NCI-H2107 treated with DMSO at 0.1 percent for 48 hours (cell line): Measurements from ENCODE around the gene FAM120B.
"Not testable (repeated sequence)": the region's sequence is repeated elsewhere in the genome, so short reads cannot be mapped to it uniquely, and the experiment has no call there.

Source experiments
- DNase-seq: peaks from one replicate; lab custom pipeline; 2025; ENCODE audit not compliant: unreplicated experiment; lab: John Stamatoyannopoulos, UW

FAM120B gene

DNA sequence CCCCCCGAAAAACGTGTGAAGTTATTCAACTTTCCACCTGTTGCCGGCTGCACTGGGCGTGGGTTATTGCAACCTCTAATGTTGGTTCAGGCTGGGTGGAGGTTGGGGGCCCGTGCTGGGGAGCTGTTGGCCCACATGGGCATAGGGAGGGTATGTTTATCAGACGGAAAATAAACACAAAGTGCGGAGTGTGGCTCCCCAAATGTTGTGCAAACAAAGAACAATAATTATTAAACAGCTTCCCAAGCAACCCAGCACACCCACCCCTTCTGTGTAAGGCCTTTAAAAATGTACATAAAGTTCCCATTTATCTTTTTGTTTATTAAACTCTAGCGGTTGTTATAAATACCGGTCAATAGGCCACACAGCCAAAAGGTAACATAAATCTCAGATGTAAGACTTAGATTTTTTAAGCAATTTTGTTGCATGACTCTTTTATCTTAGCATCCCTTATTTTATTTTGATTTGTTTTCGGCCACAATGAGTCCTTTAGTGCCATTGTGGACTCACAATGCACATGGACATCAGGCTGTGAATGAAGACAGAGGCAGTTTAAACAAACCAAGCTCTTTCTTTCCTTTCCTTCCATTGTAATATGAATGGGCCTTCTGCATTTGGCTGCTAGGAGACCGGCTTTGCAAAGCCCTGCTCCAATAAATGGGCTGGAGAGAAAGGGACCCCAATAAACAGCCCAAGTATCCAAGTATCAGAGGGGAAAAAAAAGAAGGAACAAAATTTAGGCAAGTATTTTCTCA is 8.8 kb upstream of the FAM120B start:
- DNase-seq: no peak

DNA sequence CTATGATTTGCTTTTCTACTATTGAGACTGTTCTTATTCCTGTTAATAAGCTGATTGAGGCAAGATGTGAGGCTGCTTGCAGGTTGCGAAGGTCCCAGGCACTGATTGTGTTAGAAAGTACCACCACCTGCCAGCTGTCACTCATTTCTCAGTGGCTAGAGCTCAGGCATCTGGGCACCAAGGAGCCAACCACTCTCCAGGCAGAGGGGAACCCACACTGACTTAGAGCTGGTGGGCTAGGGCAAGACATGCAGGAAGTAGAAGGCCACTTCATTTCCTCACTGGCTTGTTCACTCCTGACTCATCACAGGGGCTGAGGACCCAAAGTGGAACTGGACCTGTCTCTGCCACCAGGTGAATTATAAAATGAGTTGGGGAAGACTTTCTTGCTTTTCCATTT is 7.9 kb upstream of the FAM120B start:
- no peak for DNase-seq

DNA sequence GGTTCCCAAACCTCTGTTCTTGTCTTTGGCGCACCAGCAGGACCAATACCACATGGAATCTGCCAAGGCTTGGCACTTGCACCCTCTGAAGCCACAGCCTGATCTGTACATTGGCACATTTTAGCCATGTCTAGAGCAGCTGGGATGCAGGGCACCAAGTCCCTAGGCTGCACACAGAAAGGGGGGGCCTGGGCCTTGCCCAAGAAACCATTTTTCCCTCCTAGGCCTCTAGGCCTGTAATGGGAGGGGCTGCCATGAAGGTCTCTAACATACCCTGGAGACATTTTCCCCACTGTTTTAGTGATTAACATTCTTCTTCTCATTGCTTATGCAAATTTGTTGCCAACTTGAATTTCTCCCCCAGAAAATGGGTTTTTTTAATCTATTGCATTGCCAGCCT is 5.4 kb upstream of the FAM120B start:
- DNase-seq: no peak

DNA sequence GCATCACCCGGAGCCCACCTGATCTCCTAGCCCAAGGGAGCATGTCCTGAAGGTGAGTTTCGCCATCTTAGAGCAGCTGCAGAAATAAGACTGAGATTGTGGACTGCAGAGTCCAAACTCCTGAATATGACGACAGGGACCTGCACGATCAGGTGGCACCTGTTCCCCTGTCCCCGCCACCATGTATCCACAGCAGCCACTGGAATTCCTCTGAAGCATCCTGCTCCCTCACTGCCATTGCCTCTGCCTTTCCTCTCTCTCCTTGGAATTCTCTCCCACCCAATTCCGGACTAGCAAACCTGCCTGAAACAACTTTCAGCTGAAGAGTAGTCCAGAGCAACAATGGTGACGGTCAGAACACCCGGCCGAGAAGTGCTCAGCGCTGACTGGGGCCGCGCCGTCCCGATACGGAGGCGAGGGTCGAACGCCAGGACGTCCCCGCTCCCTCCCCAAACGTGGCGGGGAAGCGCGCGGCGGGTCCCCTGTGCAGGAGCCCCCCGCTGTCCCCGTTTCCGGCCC is 694 bp upstream of the FAM120B start:
- DNase-seq: no peak

DNA sequence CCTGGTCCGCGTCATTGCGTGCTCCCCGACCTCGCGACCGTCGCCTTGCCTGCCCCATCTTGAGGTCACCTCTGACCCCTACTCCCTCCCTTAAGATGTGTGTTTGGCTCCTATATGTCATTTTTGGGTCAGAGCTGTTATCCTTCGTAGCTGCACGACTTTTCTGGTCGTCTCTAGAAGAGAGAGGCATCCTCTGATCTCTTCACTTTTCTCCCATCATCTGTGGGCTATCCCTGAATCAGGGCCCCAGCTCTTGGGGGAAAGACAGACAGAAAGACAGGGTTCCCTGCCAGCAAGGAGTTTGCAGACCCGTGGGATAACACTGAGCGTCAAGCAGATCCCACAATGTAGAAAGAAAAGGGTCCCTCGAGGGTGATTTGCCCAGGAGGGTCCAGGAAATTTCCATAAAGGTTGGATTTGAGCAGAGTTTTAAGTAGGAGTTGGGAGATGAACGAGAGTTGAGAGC is 555 bp downstream of the FAM120B start:
- DNase-seq: no peak

DNA sequence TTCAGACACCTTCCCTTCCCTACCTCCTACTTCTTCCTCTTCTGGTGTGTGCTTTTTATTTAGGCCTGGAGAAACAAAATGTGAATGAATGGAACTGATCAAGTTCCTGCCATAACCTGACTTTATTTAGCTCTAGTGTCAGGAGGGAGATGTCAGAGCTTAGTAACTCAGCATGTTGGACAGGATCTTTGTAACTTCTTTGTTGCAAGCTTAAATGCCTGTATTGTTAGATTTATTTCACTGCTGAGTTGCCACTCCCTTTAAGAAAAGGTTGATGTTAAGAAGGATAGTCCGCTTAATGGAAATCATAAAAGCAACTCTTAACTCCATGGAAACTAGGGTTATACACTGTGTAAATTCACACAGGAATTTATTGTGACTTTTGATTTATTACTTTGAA is 2.2 kb downstream of the FAM120B start:
- DNase-seq: no peak

DNA sequence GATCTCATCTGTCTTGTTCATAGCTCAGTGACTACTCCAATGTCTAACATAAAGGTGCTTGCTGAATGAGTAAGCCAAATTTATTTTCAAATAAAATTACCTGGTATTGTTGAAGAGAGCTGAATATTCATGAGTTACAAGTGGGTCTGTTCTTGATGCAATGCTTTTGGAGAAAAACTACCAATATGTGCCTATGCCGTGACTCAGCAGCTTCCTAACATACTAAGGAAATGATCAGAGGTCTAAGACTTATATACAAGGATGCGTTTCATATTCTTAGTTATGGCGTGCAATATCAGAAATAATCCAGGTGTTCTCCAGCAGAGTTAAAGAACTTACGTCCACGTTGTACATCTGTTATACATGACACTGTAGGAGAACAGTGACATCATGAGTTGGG is 5.1 kb downstream of the FAM120B start:
- no peak for DNase-seq

DNA sequence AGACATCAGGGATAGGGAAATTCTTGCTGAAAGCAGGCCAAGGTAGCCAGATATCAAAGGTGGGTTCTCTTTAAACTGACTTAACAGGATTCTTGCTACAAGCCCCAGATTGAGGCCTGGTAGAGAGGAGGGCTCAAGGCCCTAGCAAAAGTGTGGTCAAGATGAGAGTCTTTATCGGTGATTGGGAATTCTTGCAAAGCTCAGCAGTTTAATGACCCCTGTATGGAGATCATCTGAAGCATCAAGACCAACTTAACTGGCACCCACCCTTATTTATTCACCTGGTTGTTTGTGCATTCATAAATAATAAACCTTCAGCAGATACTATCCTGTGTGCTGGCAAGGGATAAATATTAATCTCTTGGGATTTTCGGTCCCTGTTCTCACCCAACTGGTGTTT is 6.3 kb downstream of the FAM120B start:
- DNase-seq: no peak

DNA sequence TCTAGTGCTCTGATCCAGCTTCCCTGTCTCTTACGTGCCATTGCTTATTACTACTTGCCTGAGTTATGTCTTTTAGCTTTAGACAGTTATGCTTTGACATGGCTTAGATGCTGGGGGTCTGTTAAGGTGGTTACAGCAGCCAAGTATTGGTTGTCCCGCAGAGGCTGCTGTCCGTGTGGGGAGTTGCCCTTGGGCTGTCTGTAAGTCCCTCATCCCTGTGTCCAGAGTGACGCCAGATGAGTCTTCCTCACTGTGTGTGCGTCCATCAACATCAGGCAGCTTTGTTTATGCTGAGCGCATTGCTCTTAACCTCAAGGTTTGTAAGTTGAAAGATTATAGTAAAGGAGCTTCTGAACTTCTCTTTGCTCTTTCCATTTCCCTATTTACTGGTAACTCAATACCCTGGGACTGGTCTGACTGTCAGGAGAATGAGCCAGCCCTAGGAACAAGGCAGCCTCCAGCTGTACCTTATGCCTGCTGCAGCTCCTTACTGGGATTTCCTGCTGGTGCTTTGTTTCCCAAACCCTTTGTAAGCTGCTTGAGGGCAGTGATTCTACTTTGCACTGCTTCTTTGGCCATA is 7.2 kb downstream of the FAM120B start:
- DNase-seq: no peak

DNA sequence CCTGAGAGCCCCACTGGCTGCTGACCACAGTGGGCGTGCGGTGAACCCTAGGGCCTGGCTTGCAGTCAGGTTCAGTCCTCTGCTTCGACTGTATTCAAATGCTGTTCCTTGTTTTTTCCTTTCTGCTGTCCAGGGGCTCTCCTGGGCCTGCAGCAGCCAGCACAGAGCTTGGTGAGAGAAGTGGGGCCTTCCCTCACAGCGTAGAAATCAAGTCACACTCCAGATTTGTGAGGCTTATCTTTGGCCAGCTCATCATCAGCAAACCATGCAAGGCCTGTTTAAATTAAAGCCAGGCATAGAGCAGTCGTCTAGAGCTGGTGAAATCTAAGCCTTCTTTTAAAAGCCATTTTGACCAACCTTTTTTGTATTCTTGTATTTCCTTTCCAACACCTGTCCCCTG is 8.4 kb downstream of the FAM120B start:
- no peak for DNase-seq

DNA sequence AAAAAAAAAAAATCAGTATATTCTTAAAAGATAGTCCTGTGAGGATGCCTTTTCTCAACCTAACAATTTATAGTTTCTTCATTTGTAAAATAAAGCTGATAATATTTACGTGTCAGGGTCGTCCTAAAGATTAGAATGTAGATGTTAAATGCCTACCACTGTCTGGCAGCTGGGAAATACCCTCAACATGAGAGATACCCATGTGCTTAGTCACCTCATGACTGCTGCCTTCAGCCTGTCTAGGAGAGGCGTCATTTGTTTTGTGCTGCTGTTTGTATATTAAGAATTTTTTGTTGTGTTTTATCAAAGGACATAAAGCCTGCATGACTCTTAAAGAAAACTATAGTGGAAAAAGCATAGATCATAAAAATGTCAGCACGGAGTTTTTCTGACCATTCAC is 9.5 kb downstream of the FAM120B start:
- no peak for DNase-seq

DNA sequence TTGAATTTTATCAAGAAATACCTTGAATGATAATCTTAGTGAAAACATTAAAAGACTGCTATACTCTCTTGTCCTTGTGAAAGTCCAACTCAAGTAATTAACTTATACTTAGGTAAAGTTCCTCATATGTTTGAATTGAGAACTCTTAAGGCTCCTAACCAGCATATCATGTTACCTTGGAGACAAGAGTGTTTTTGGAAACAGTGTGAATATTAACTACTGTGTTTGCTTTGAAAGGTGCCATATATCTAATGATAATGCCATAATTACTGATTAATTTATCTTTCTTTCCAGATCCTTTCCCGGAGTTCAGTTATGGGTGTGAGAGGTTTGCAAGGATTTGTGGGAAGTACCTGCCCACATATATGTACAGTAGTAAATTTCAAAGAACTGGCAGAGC is 10.5 kb downstream of the FAM120B start:
- no peak for DNase-seq

DNA sequence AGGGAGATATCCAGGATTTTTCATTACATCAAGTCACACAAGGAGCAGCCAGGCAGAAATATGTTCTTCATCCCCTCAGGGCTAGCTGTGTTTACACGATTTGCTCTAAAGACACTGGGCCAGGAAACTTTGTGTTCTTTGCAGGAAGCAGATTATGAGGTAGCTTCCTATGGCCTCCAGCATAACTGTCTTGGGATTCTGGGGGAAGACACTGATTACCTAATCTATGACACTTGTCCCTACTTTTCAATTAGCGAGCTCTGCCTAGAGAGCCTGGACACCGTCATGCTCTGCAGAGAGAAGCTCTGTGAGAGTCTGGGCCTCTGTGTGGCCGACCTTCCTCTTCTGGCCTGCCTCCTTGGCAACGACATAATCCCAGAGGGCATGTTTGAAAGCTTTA is 11.2 kb downstream of the FAM120B start:
- DNase-seq: no peak

DNA sequence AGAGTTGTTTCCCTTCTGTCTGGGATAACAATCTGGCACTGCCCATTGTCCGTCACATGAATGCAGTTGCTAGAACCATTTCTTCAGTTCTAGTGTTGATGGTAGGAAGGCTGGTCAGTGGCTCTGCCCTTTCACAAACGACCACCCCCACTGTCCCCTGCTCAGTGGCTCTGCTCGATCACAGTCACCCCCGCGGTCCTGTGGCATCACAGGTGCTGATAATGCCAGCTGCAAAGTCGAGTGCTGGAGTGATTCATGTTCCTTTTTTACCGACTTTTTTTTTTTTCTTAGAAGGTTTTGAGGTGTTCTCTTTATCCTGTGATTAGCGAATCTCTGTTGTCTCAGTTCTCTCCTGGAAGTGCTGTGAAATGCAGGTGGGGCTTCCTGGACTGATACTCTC is 22.8 kb downstream of the FAM120B start:
- no peak for DNase-seq

DNA sequence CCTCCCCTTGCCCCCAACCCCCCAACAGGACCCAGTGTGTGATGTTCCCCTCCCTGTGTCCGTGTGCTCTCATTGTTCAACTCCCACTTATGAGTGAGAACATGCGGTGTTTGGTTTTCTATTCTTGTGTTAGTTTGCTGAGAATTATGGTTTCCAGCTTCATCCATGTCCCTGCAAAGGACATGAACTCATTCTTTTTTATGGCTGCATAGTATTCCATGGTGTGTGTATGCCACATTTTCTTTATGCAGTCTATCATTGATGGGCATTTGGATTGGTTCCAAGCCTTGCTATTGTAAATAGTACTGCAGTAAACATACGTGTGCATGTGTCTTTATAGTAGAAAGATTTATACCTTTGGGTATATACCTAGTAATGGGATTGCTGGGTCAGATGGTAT is 28.6 kb downstream of the FAM120B start:
- DNase-seq: not testable (repeated sequence)

DNA sequence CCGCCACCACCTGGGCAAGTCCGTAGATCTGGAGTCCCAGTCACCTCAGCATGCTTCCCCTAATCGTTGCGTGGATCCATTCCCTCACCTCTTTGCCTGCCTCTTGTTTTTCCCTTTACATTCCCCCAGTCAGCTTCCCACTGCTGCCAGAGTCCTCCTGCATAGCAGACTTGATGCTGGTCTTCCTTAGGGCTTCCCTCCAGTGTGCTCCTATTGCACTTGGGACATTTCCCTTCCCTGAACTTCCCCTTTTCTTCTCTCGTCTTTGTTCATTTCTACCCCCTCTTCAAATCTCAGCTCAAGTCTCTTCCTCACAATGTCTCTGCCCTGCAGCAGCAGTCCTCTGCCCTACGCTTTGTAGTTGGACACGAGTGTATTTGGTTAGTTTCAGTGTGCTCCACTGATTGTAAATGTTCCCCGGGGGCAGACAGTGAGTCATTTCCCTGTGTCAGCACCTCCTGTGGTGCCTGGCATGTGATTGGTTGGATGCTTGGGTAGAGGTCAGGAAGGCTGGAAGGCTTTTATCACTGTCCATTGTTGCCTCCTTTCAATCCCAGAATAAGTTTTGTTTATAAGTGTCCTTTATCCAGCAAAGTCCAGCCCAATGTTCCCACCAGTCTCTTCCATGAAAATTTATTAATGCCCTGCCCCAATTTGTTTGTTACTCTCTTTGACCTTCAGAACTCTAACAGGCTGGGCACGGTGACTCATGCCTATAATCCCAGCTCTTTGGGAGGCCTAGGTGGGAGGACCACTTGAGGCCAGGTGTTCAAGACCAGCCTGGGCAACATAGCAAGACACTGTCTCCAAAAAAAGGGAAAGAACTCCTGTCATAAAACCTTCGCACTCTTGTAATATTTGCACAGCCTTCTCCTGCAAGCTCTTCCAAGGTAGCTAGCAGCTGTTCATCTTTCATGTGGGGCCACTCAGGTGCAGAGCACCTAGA is 38.3 kb downstream of the FAM120B start:
- DNase-seq: no peak

DNA sequence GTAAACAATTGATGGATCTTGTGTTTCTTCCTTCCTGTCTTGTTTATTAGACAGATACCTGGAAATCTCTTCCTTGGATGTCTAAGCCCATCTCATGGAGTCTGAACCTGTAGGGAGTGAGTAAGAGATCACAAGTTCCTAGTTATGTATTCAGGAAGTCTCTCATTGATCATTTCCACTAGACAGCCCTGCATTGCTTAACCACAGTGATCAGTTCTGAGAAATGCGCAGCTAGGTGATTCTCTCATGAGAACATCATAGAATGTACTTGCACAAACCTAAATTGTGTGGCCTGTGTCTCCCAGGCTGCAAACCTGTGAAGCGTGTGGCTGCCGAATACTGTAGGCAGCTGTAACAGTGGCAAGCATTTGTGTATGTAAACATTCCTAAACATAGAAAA is 39.1 kb downstream of the FAM120B start:
- DNase-seq: no peak

DNA sequence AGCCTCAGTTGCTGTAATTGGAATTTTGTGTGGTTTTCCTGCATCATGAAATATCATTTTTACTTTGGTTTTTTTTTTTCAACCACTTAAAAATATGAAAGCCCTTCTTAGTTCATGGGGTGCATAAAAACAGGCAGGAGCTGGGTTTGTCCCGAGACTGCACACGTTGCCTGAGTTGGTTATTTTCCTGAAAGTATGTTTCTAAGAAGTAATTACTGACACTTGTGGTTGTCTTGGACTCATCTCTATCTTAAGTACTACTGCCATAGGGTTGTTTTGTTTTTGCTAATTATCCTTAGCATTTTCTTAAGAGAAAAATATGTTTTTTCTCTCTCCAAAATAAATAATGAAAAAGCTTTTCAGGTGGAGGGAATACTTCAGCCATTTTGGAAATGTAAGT is 40.1 kb downstream of the FAM120B start:
- no peak for DNase-seq

DNA sequence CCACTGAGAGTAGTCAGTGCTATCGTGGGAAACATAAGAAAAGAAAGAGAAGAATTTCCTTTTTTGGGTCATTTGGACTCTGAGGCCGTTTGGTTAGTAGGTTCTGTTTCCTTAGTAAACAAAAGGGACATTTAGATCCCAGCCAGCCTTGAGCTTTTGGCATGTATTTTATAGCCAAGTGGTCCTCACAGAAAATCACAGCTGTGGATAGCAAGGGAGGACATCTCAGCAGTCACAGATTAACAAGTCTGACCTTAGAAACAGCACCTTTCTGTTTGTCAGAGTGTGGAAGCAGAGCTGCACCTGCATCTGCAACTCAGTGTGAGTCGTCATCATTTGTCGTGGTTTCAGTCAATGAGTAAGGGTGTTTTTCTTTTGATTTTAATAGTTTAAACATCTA is 40.5 kb downstream of the FAM120B start:
- no peak for DNase-seq

DNA sequence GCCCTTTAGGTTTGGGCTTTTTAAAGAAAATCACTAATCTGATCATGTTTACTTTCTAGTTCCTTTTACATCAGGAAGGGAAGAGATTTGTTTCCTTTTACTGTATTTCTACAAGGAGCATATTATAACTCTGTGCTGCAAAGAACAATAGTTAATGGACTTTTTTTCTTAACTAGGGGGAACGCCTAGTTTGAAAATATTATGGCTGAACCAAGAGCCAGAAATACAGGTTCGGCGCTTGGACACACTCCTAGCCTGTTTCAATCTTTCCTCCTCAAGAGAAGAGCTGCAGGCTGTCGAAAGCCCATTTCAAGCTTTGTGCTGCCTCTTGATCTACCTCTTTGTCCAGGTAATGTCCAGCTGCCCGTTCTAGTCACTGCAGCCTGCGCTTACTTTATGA is 41.4 kb downstream of the FAM120B start:
- DNase-seq: no peak

DNA sequence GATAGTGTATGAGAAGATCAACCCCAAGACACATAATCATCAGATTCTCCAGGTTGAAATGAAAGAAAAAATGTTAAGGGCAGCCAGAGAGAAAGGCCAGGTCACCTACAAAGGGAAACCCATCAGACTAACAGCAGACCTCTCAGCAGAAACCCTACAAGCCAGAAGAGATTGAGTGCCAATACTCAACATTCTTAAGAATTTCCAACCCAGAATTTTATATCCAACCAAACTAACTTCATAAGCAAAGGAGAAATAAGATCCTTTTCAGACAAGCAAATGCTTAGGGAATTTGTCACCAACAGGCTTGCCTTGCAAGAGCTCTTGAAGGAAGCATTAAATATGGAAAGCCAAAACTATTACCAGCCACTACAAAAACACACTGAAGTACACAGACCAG is 44.9 kb downstream of the FAM120B start:
- DNase-seq: not testable (repeated sequence)

DNA sequence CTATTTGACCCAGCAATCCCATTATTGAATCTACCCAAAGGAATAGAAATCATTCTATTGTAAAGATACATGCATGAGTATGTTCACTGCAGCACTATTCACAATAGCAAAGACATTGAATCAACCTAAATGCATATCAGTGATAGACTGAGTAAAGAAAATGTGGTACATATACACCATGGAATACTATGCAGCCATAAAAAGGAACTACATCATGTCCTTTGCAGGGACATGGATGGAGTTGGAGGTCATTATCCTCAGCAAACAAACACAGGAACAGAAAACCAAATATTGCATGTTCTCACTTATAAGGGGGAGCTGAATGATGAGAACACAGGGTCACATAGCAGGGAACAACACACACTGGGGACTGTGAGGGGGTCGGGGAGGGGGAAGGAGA is 48.6 kb downstream of the FAM120B start:
- DNase-seq: not testable (repeated sequence)
